IMR-90 (cell line): ENCODE data around the gene HTR3E. TPM values are rescaled to one million over a fixed set of nuclear protein-coding genes. Genes with fewer than 3 reads are reported as not detected.

ENCODE experiments used
- ATAC-seq: fragments of 200-7000 bp; cut with Tn5 transposase; 2 replicates; pipeline ENCODE4 v1.9.1; 2020; ENCODE audit warnings: low read depth, mild to moderate bottlenecking, moderate library complexity
- BruUV-seq: library from RNA; stranded (reverse); fragments of 400-500 nt; replicated peaks from 2 replicates; lab custom pipeline; 2021; lab: Mats Ljungman, UMichigan
- CTCF ChIA-PET: fragments of 300-600 bp; formaldehyde crosslinking; extraction: SDS; loops from one replicate; lab custom pipeline; 2021; ENCODE audit warnings: antibody characterized with exemption; lab: Yijun Ruan, JAX
- POLR2A ChIA-PET: fragments of 300-600 bp; sonication (Branson Sonifier 250); formaldehyde crosslinking; loops from one replicate; lab custom pipeline; 2022; ENCODE audit warnings: antibody characterized with exemption; ENCODE audit not compliant: unreplicated experiment; lab: Charles Lee
- DNase-seq: peaks from one replicate; pipeline ENCODE4 v3.0.0; 2013
- H2AFZ ChIP-seq: replicated peaks from 2 replicates; pipeline ENCODE3; 2013; ENCODE audit warnings: low read length, mild to moderate bottlenecking; ENCODE audit not compliant: poor library complexity
- H2AK5ac ChIP-seq: 2 replicates; pipeline ENCODE4 v1.6.1; 2013; ENCODE audit warnings: low read depth, low read length, inconsistent platforms
- H2AK9ac ChIP-seq: replicated peaks from 2 replicates; pipeline ENCODE3; 2013; ENCODE audit warnings: mild to moderate bottlenecking, low read depth, low read length, moderate library complexity; ENCODE audit not compliant: poor library complexity
- H2BK120ac ChIP-seq: 2 replicates; pipeline ENCODE4 v1.6.1; 2013; ENCODE audit warnings: low read depth, low read length, inconsistent platforms
- H2BK15ac ChIP-seq: 3 replicates; pipeline ENCODE4 v1.6.1; 2013; ENCODE audit warnings: low read depth, low read length, inconsistent platforms
- H2BK20ac ChIP-seq: 2 replicates; pipeline ENCODE4 v1.6.1; 2013; ENCODE audit warnings: low read depth, mild to moderate bottlenecking, inconsistent platforms, low read length, moderate library complexity
- H2BK5ac ChIP-seq: 2 replicates; pipeline ENCODE4 v1.6.1; 2013; ENCODE audit warnings: mild to moderate bottlenecking, low read depth, low read length, inconsistent platforms; ENCODE audit not compliant: poor library complexity, severe bottlenecking
- H3K14ac ChIP-seq: replicated peaks from 2 replicates; pipeline ENCODE4 v1.6.1; 2013; ENCODE audit warnings: low read depth, low read length, inconsistent platforms
- H3K18ac ChIP-seq: 2 replicates; pipeline ENCODE4 v1.6.1; 2013; ENCODE audit warnings: low read depth, low read length, control low read depth
- H3K23ac ChIP-seq: 2 replicates; pipeline ENCODE4 v1.6.1; 2013; ENCODE audit warnings: low read depth, low read length, inconsistent platforms
- H3K27ac ChIP-seq: 2 replicates; pipeline ENCODE4 v1.5.1; 2013; ENCODE audit warnings: mild to moderate bottlenecking, control low read depth, low read length; ENCODE audit not compliant: insufficient read depth
- H3K27me3 ChIP-seq: 2 replicates; pipeline ENCODE4 v1.6.1; 2013; ENCODE audit warnings: low read length; ENCODE audit not compliant: control insufficient read depth, insufficient read depth
- H3K36me3 ChIP-seq: 2 replicates; pipeline ENCODE4 v1.6.1; 2013; ENCODE audit warnings: low read length, mixed read lengths; ENCODE audit not compliant: control insufficient read depth, insufficient read depth
- H3K4ac ChIP-seq: 2 replicates; pipeline ENCODE4 v1.6.1; 2013; ENCODE audit warnings: low read depth, low read length, inconsistent platforms
- H3K4me1 ChIP-seq: 2 replicates; pipeline ENCODE4 v1.6.1; 2013; ENCODE audit warnings: low read length, mixed read lengths; ENCODE audit not compliant: control insufficient read depth, insufficient read depth
- H3K4me2 ChIP-seq: 2 replicates; pipeline ENCODE4 v1.6.1; 2013; ENCODE audit warnings: low read depth, mild to moderate bottlenecking, control low read depth, low read length, moderate library complexity
- H3K4me3 ChIP-seq: 2 replicates; pipeline ENCODE4 v1.5.1; 2013; ENCODE audit warnings: low read depth, mild to moderate bottlenecking, control low read depth, low read length, moderate library complexity; ENCODE audit not compliant: insufficient read depth
- H3K56ac ChIP-seq: 2 replicates; pipeline ENCODE4 v1.6.1; 2013; ENCODE audit warnings: low read length, inconsistent platforms; ENCODE audit not compliant: insufficient read depth; ENCODE audit errors: extremely low read depth
- H3K79me1 ChIP-seq, 2 experiments: 2 replicates each; pipeline ENCODE4 v1.6.1; 2013; ENCODE audit warnings: low read length in 2 of 2, inconsistent platforms in 1 of 2, low read depth in 1 of 2
- H3K9ac ChIP-seq: 2 replicates; pipeline ENCODE4 v1.6.1; 2013; ENCODE audit warnings: low read depth, low read length, control low read depth
- H3K9me1 ChIP-seq: 2 replicates; pipeline ENCODE4 v1.6.1; 2013; ENCODE audit warnings: low read length, inconsistent platforms; ENCODE audit not compliant: insufficient read depth
- H3K9me3 ChIP-seq: 2 replicates; pipeline ENCODE4 v1.6.1; 2013; ENCODE audit warnings: low read length; ENCODE audit not compliant: control insufficient read depth, insufficient read depth
- H4K20me1 ChIP-seq: 2 replicates; pipeline ENCODE4 v1.6.1; 2013; ENCODE audit warnings: low read length, inconsistent platforms; ENCODE audit not compliant: insufficient read depth
- H4K5ac ChIP-seq: 2 replicates; pipeline ENCODE4 v1.6.1; 2013; ENCODE audit warnings: mild to moderate bottlenecking, low read depth, low read length, control low read depth
- H4K8ac ChIP-seq, 2 experiments: 2 replicates each; pipeline ENCODE4 v1.6.1; 2013; ENCODE audit warnings: low read depth in 2 of 2, low read length in 2 of 2, control low read depth in 1 of 2, inconsistent platforms in 1 of 2
- H4K91ac ChIP-seq: 2 replicates; pipeline ENCODE4 v1.6.1; 2013; ENCODE audit warnings: low read depth, low read length, inconsistent platforms; ENCODE audit not compliant: insufficient read depth
- CEBPB ChIP-seq: IDR thresholded peaks from 2 replicates; pipeline ENCODE4 v1.6.1; 2012; ENCODE audit warnings: low read depth, low read length, improper control_type of control experiment
- ELK1 ChIP-seq: fragments of 150-350 bp; IDR thresholded peaks from 2 replicates; pipeline ENCODE4 v1.6.1; 2016; ENCODE audit warnings: low read depth, mild to moderate bottlenecking, low read length, moderate library complexity, borderline replicate concordance
- FOS ChIP-seq: fragments of 150-350 bp; IDR thresholded peaks from 2 replicates; pipeline ENCODE4 v1.6.1; 2016; ENCODE audit warnings: low read depth, low read length
- NFE2L2 ChIP-seq: fragments of 150-350 bp; IDR thresholded peaks from 2 replicates; pipeline ENCODE4 v1.6.1; 2016; ENCODE audit warnings: low read depth, mild to moderate bottlenecking, low read length
- RAD21 ChIP-seq: IDR thresholded peaks from 2 replicates; pipeline ENCODE4 v1.6.1; 2012; ENCODE audit warnings: low read length, improper control_type of control experiment
- RCOR1 ChIP-seq: IDR thresholded peaks from 2 replicates; pipeline ENCODE4 v1.6.1; 2012; ENCODE audit warnings: mild to moderate bottlenecking, low read length, improper control_type of control experiment; ENCODE audit not compliant: insufficient replicate concordance
- SMC3 ChIP-seq: fragments of 150-350 bp; IDR thresholded peaks from 2 replicates; pipeline ENCODE4 v1.6.1; 2016; ENCODE audit warnings: low read depth, mild to moderate bottlenecking, antibody characterized with exemption, low read length, moderate library complexity
- WGBS, 2 experiments: methylation state at CpG; one replicate each; pipeline versions ENCODE4 v1.1.5 to v1.1.7; 2013; ENCODE audit warnings: missing lambda C conversion rate in 2 of 2; ENCODE audit not compliant: insufficient read length in 1 of 2; ENCODE audit errors: extremely low coverage in 2 of 2; 5-methylcytosine and 5-hydroxymethylcytosine counted together
- dilution Hi-C: fragments of 300-500 bp; cut with HindIII; formaldehyde crosslinking; loops from one replicate; pipeline ENCODE4 v1.14.3; 2018; ENCODE audit warnings: low sequenced_read_pairs; ENCODE audit not compliant: unreplicated experiment
- in situ Hi-C: fragments of 300-500 bp; cut with MboI; formaldehyde crosslinking; loops from 3 replicates; pipeline ENCODE4 v1.14.3; 2019; ENCODE audit warnings: low sequenced_read_pairs, inconsistent platforms, mixed read lengths
- intact Hi-C: fragments of 100-400 bp; cut with micrococcal nuclease; formaldehyde crosslinking; loops from 2 replicates; pipeline ENCODE4 v1.10.0; 2022
- polyA plus RNA-seq, 3 experiments: library from polyadenylated mRNA; depleted of rRNA; stranded (reverse); fragments of >200 nt; gene quantifications; 2 replicates each; pipeline ENCODE4 v1.2.3, GENCODE V29; 2012; ENCODE audit warnings: low replicate concordance in 1 of 3
- total RNA-seq: library from RNA; depleted of rRNA; stranded (reverse); fragments of >200 nt; gene quantifications from 2 replicates; pipeline ENCODE4 v1.2.3, GENCODE V29; 2012
- TF ChIP-seq, protein P1 (sequence below): conservative IDR thresholded peaks from 2 replicates; pipeline ENCODE4 v1.5.1; 2012; ENCODE audit warnings: mild to moderate bottlenecking, low read depth, low read length, improper control_type of control experiment
- TF ChIP-seq, protein P2 (sequence below): fragments of 150-350 bp; IDR thresholded peaks from 2 replicates; pipeline ENCODE4 v1.6.1; 2017; ENCODE audit warnings: mild to moderate bottlenecking, antibody characterized with exemption, low read length, low read depth

HTR3E gene
- total and polyA plus RNA-seq, 2 of the 4 experiments (the other 2 are of a cell fraction), result not detected

DNA sequence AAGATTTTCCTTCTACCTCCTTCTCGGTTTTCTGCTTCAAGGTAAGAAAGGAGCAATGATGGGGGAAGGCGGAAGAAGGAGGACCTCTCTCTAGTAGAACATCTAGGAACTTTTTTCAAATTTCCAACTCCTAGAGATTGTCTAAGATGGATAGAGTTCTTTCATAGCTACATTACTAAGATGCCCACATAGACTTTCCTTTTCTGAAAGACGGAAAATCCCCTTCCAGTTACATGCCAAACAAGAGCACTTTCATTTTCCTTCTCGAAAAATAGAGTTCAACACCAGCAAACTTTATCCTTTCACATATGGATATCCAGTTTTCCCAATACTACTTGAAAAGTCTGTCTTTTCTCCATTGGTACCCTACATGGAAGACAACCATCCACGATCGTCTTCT is 692 bp downstream of the HTR3E start:
- CTCF ChIA-PET, result no interaction called here

More for the DNA sequence above, 692 bp downstream of the HTR3E start:
- in situ Hi-C loops, result no loop called here
- Histone ChIP-seq H3K14ac (no peak overlapping the region), H3K56ac (no peak overlapping the region), H3K27me3 (peaks cover 5% of the 10 kb centered on the region; the same call in 1 of the 2 replicates), H3K4me2 (no peak overlapping the region), H3K79me1 (no peaks in the 10 kb centered on the region), H3K4me3 (no peak overlapping the region), H4K20me1 (no peaks in the 10 kb centered on the region), H2BK20ac (no peak overlapping the region), H2BK120ac (no peak overlapping the region), H2BK15ac (no peak overlapping the region), H3K27ac (no peak overlapping the region), H2AK5ac (no peak overlapping the region), H3K9ac (no peak overlapping the region), H4K5ac (no peak overlapping the region), H3K4ac (no peak overlapping the region), H4K91ac (no peak overlapping the region), H3K23ac (no peak overlapping the region), H2BK5ac (no peak overlapping the region), H3K18ac (no peak overlapping the region), H3K9me1 (no peaks in the 10 kb centered on the region), H2AK9ac (no peak overlapping the region), H3K9me3 (peaks cover 6% of the 10 kb centered on the region), H3K36me3 (no peaks in the 10 kb centered on the region), H4K8ac (no peak overlapping the region), H2AFZ (no peak overlapping the region), H3K4me1 (peaks cover 1% of the 10 kb centered on the region; the same call in 1 of the 2 replicates)
- WGBS, 2 experiments, result 67% methylated on average over 2 of the region's 6 CpGs; no CpG with 5 or more reads in 1 of the 2 experiments
- ATAC-seq, result no peak
- dilution Hi-C loops, result no loop called here
- BruUV-seq, result no TSS peak
- DNase-seq, result no peak
- intact Hi-C loops, result no loop called here
- no peak for TF ChIP-seq RAD21
- no peak for TF ChIP-seq ELK1
- TF ChIP-seq, protein P1, sequence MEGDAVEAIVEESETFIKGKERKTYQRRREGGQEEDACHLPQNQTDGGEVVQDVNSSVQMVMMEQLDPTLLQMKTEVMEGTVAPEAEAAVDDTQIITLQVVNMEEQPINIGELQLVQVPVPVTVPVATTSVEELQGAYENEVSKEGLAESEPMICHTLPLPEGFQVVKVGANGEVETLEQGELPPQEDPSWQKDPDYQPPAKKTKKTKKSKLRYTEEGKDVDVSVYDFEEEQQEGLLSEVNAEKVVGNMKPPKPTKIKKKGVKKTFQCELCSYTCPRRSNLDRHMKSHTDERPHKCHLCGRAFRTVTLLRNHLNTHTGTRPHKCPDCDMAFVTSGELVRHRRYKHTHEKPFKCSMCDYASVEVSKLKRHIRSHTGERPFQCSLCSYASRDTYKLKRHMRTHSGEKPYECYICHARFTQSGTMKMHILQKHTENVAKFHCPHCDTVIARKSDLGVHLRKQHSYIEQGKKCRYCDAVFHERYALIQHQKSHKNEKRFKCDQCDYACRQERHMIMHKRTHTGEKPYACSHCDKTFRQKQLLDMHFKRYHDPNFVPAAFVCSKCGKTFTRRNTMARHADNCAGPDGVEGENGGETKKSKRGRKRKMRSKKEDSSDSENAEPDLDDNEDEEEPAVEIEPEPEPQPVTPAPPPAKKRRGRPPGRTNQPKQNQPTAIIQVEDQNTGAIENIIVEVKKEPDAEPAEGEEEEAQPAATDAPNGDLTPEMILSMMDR, result no peak
- no peak for TF ChIP-seq SMC3
- TF ChIP-seq, protein P2, sequence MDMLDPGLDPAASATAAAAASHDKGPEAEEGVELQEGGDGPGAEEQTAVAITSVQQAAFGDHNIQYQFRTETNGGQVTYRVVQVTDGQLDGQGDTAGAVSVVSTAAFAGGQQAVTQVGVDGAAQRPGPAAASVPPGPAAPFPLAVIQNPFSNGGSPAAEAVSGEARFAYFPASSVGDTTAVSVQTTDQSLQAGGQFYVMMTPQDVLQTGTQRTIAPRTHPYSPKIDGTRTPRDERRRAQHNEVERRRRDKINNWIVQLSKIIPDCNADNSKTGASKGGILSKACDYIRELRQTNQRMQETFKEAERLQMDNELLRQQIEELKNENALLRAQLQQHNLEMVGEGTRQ, result no peak
- TF ChIP-seq RCOR1, result no peak
- TF ChIP-seq FOS, result no peak
- no peak for TF ChIP-seq NFE2L2
- TF ChIP-seq CEBPB, result no peak
- POLR2A ChIA-PET, result no interaction called here
